Adrenal gland (tissue), 12 donors: Measurements from ENCODE around the gene PRSS22. TPM values are rescaled to one million over a fixed set of nuclear protein-coding genes. Genes with fewer than 3 reads are reported as not detected.

Experiments used
- DNase-seq, 7 donors: peaks; one replicate each; pipeline ENCODE4 v3.0.0-alpha.2; 2019 to 2020
- H3K27ac ChIP-seq, 5 donors: fragments of 200-600 bp; sonication (generic) in 4 of 5; 1 replicate in 3 of 5; 2 replicates in 2 of 5; pipeline versions ENCODE4 v1.5.1 to v1.8.0; 2016 to 2020; ENCODE audit warnings: mild to moderate bottlenecking in 1 of 5
- H3K27me3 ChIP-seq: fragments of 200-600 bp; 2 replicates; pipeline ENCODE4 v1.8.0; 2021
- H3K36me3 ChIP-seq, 2 donors: fragments of 200-600 bp; replicated peaks in 1 of 2; 1 replicate in 1 of 2; 2 replicates in 1 of 2; pipeline versions ENCODE4 v1.5.1 to v1.8.0; 2018 to 2022
- H3K4me1 ChIP-seq, 2 donors: fragments of 200-600 bp; replicated peaks in 1 of 2; 1 replicate in 1 of 2; 2 replicates in 1 of 2; pipeline versions ENCODE4 v1.5.1 to v1.8.0; 2018 to 2021
- H3K4me3 ChIP-seq, 4 donors: fragments of 200-600 bp; sonication (generic) in 3 of 4; one replicate each; pipeline ENCODE4 v1.5.1; 2016 to 2018
- H3K9me3 ChIP-seq, 3 donors: fragments of 200-600 bp; sonication (generic) in 1 of 3; replicated peaks in 1 of 3; 1 replicate in 2 of 3; 2 replicates in 1 of 3; pipeline versions ENCODE4 v1.5.1 to v1.8.0; 2016 to 2021
- POLR2A ChIP-seq, 2 donors: fragments of 450-650 bp; IDR thresholded peaks; one replicate each; pipeline ENCODE4 v1.6.1; 2017; ENCODE audit warnings: antibody characterized with exemption in 2 of 2, mild to moderate bottlenecking in 2 of 2, moderate library complexity in 1 of 2
- WGBS, 4 donors: extraction: QIAGEN DNeasy Blood & Tissue Kit in 2 of 4; methylation state at CpG; one replicate each; pipeline versions ENCODE4 v1.1.5 to v1.1.7; 2013 to 2017; 5-methylcytosine and 5-hydroxymethylcytosine counted together
- intact Hi-C, 2 donors: fragments of 100-400 bp; cut with DNase I; formaldehyde crosslinking; loops; one replicate each; pipeline versions ENCODE4 v1.14.1 to v1.15.0; 2022 to 2023
- polyA plus RNA-seq, 3 donors: library from polyadenylated mRNA; stranded (reverse); fragments of 200-250 nt in 2 of 3; fragments of 350-450 nt in 1 of 3; fragmentation: Illumina TruSeq in 1 of 3; extraction: RNeasy Lipid Tissue Mini Kit (QIAGEN cat#74804) in 1 of 3; gene quantifications; one replicate each; pipeline ENCODE4 v1.2.3, GENCODE V29; 2013 to 2014
- total RNA-seq, 9 donors: library from RNA; depleted of rRNA in 4 of 9; stranded (reverse); fragments of >200 nt in 4 of 9; fragments of 120-200 nt in 1 of 9; fragmentation: NEBNext Ultra II Directional in 1 of 9; extraction: Animal tissue kit (Norgen Biotek cat#: 25700) in 1 of 9; gene quantifications; one replicate each; pipeline versions ENCODE4 v1.1.0 to v1.2.4, GENCODE V29; 2013 to 2023
- TF ChIP-seq, protein P1 (sequence below), 6 experiments: fragments of 450-650 bp in 4 of 6; fragments of 200-600 bp in 2 of 6; sonication (generic) in 1 of 6; IDR thresholded peaks; 1 replicate in 5 of 6; 2 replicates in 1 of 6; pipeline versions ENCODE4 v1.5.1 to v1.8.0; 2016 to 2021; ENCODE audit warnings: antibody characterized with exemption in 6 of 6, mild to moderate bottlenecking in 2 of 6, moderate library complexity in 1 of 6
- donor health status: healthy with polysubstance abuse.
- donor health status: Bipolar disorder and iron deficiency.
- donor health status: DM: yes; HTN: yes; CAD: no.
- donor health status: DM: no; HTN: no; CAD: no.
- donor health status: DM: no; HTN: no; CAD: no.
- donor health status: DM: yes; HTN: yes; CAD: no.

PRSS22 gene
- total and polyA plus RNA-seq, 12 donors: 0.07 to 0.41 (median 0.32) TPM; not detected in 9

DNA sequence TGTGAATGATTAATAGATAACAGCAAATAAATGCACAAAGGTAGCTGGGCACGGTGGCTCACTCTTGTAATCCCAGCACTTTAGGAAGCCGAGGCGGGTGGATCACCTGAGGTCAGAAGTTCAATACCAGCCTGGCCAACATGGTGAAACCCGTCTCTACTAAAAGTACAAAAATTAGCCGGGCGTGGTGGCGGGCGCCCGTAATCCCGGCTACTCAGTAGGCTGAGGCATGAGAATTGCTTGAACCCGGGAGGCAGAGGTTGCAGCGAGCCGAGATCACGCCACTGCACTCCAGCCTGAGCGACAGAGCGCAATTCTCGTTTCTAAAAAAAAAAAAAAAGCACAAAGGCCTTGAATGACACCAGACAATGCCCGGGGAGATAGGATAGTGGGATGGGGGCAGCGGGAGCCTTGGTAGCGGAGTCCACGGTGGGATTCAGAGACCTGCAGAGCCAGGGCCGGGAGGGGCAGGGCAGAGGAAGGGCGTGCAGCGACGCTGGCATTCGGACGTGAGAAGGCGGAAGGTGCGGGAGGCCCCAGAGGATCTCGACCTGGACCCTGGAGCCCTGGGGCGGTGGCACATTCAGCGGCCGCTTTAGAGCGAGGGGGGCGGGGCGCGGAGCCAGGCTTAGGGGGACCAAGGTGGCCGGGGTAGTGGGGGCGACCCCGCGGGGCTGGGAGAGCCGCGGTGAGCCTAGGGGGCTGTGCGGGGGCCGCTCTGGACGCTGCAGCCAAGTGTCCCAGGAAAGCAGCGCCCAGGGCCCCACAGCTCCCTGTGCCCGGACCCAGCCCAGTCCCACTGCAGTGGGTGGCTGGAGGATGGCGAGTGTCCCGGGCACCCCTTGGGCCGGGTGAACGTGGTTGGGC, 24.0 kb upstream of the PRSS22 start:
- DNase-seq: peak; percentile 16 to 68 (median 53)
- intact Hi-C loops: no loop called here
- WGBS, 4 donors: 4 to 9% (median 4%) methylated on average over 27 to 51 of the region's 52 CpGs
- peak overlapping the region in 3 of 4 donors; percentile 58 to 77 (median 66) for H3K4me3 ChIP-seq
- TF ChIP-seq, protein P1, sequence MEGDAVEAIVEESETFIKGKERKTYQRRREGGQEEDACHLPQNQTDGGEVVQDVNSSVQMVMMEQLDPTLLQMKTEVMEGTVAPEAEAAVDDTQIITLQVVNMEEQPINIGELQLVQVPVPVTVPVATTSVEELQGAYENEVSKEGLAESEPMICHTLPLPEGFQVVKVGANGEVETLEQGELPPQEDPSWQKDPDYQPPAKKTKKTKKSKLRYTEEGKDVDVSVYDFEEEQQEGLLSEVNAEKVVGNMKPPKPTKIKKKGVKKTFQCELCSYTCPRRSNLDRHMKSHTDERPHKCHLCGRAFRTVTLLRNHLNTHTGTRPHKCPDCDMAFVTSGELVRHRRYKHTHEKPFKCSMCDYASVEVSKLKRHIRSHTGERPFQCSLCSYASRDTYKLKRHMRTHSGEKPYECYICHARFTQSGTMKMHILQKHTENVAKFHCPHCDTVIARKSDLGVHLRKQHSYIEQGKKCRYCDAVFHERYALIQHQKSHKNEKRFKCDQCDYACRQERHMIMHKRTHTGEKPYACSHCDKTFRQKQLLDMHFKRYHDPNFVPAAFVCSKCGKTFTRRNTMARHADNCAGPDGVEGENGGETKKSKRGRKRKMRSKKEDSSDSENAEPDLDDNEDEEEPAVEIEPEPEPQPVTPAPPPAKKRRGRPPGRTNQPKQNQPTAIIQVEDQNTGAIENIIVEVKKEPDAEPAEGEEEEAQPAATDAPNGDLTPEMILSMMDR (IDR thresholded peaks at IDR 0.05): no peak
- no peak for TF ChIP-seq POLR2A (IDR thresholded peaks at IDR 0.05)
- H3K4me1 ChIP-seq: peaks cover 7 to 11% of the 10 kb centered on the region in 2 donors
- peak overlapping the region; percentile 58 to 98 (median 97) for H3K27ac ChIP-seq
- H3K36me3 ChIP-seq: no peaks in the 10 kb centered on the region
- H3K27me3 ChIP-seq: no peaks in the 10 kb centered on the region
- H3K9me3 ChIP-seq: no peaks in the 10 kb centered on the region

DNA sequence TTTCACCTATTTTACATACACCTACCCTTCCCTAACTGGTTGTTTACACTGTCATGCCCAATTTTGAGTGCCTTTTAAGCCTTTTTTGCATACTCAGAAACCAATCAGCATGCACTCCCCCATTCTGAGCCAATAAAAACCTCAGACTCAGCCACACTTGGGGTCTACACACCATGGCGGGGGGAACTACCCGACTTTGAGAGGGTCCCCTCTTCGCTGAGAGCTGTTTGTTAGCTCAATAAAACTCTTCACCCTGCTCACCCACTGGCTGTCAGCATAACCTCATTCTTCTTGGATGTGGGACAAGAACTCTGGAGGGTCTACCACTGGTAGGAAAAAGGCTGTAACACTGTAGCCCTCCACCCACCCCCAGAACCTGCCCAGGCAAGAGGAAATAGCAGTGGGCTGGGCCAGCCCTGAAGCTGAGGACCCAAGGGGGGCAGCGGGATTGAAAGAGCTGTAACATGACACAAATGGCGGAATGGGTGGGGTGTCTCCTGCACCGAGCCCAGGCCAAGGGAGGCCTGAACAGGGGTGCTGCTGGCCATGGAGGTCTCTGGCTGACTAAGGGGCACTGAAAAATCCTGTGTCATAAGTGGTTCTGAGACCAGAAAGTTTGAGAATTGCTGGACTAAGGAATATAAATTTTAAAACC, 22.0 kb upstream of the PRSS22 start:
- Histone ChIP-seq H3K36me3 (no peaks in the 10 kb centered on the region), H3K4me1 (peaks cover 7 to 11% of the 10 kb centered on the region in 2 donors), H3K4me3 (no peak overlapping the region), H3K27ac (no peak overlapping the region), H3K9me3 (no peaks in the 10 kb centered on the region), H3K27me3 (no peaks in the 10 kb centered on the region)
- intact Hi-C loops: no loop called here
- whole genome bisulfite sequencing, 4 donors: 86 to 91% (median 88%) methylated on average over 6 of the region's 6 CpGs
- peak in 1 of 7 donors; percentile 12 for DNase-seq
- TF ChIP-seq, protein P1 (IDR thresholded peaks at IDR 0.05): no peak
- TF ChIP-seq POLR2A (IDR thresholded peaks at IDR 0.05): no peak

DNA sequence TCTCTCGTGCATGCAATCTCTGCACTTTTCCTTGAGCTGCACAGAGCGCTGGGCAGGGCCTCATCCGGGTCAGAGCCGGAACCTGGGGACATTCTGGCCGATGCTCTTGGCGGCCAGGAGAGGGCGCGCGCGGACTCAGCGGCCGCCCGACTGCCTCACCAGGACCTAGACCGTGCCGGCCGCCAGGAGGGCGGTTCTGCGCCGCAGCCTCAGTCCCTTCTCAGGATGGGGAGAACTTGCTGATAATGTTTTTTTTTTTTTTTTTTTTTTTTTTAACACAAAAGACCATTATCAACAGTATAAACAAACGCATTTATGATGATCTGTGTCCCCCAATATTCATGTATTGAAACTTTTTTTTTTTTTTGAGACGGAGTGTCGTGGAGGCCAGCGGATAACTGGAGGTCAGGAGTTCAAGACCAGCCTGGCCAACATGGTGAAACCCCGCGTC, 17.0 kb upstream of the PRSS22 start:
- Histone ChIP-seq H3K9me3 (no peaks in the 10 kb centered on the region), H3K27me3 (no peaks in the 10 kb centered on the region), H3K4me3 (no peak overlapping the region), H3K27ac (no peak overlapping the region), H3K4me1 (peaks cover 4 to 6% of the 10 kb centered on the region in 2 donors), H3K36me3 (no peaks in the 10 kb centered on the region)
- intact Hi-C loops: loop anchor here (2.0 to 5.0 kb wide), 2 partner anchors 44 to 47 kb away; no protein-coding TSS in a partner anchor
- peak; percentile 77 to 90 (median 84) for DNase-seq
- 7 to 9% (median 8%) methylated on average over 25 of the region's 25 CpGs for WGBS, 4 donors
- TF ChIP-seq POLR2A (IDR thresholded peaks at IDR 0.05): no peak
- TF ChIP-seq, protein P1 (IDR thresholded peaks at IDR 0.05): peak; percentile 94 to 99 (median 98)
